GM12878 (cell line): ENCODE data around the gene CUTA. TPM values are rescaled to one million over a fixed set of nuclear protein-coding genes. Genes with fewer than 3 reads are reported as not detected.

Experiments
- ATAC-seq: fragments of 200-7000 bp; cut with Tn5 transposase; 3 replicates; pipeline ENCODE4 v1.9.1; 2020; ENCODE audit warnings: mild to moderate bottlenecking, moderate library complexity
- BruUV-seq: library from RNA; stranded (reverse); fragments of 400-500 nt; replicated peaks from 2 replicates; lab custom pipeline; 2021; lab: Mats Ljungman, UMichigan
- CTCF ChIA-PET: fragments of 300-600 bp; sonication (Branson Sonifier 250); formaldehyde crosslinking; extraction: SDS; loops from one replicate; lab custom pipeline; 2021; ENCODE audit warnings: inconsistent platforms; lab: Yijun Ruan, JAX
- POLR2A ChIA-PET: fragments of 350-600 bp; formaldehyde crosslinking; extraction: SDS; loops from one replicate; lab custom pipeline; 2021; ENCODE audit warnings: inconsistent platforms; lab: Charles Lee
- RAD21 ChIA-PET: fragments of 300-600 bp; sonication (Branson Sonifier 250); formaldehyde crosslinking; loops from one replicate; lab custom pipeline; 2023; ENCODE audit warnings: antibody characterized with exemption; ENCODE audit not compliant: unreplicated experiment; lab: Charles Lee
- SMC1A ChIA-PET: fragments of 300-600 bp; sonication (Branson Sonifier 250); formaldehyde crosslinking; loops from one replicate; lab custom pipeline; 2023; ENCODE audit not compliant: unreplicated experiment, uncharacterized antibody; lab: Charles Lee
- DNase-seq: peaks from one replicate; pipeline ENCODE4 v3.0.0-alpha.2; 2011; ENCODE audit warnings: low read depth, low spot score
- FAIRE-seq: peaks from 3 replicates; lab custom pipeline; 2011; peaks lifted over from hg19 to GRCh38; lab: Jason Lieb, UNC
- H2AFZ ChIP-seq: 2 replicates; pipeline ENCODE4 v1.6.0; 2011; ENCODE audit warnings: low read depth, low read length, control low read depth; ENCODE audit not compliant: control insufficient read depth
- H3K27ac ChIP-seq: 2 replicates; pipeline ENCODE4 v1.5.1; 2011; ENCODE audit warnings: control low read depth; ENCODE audit not compliant: control insufficient read depth, insufficient read depth
- H3K27me3 ChIP-seq, 2 experiments: replicated peaks in 1 of 2; 2 replicates each; pipeline versions ENCODE4 v1.6.0 to v1.6.1; 2011; ENCODE audit warnings: low read length in 1 of 2; ENCODE audit not compliant: control insufficient read depth in 2 of 2, insufficient read depth in 2 of 2
- H3K36me3 ChIP-seq, 2 experiments: 2 replicates each; pipeline ENCODE4 v1.5.1; 2011; ENCODE audit warnings: low read length in 1 of 2; ENCODE audit not compliant: control insufficient read depth in 2 of 2, insufficient read depth in 2 of 2
- H3K4me1 ChIP-seq: 2 replicates; pipeline ENCODE4 v1.6.1; 2011; ENCODE audit warnings: mild to moderate bottlenecking, low read length, moderate library complexity, mixed read lengths; ENCODE audit not compliant: control insufficient read depth, insufficient read depth
- H3K4me2 ChIP-seq: 2 replicates; pipeline ENCODE4 v1.6.0; 2011; ENCODE audit warnings: control low read depth; ENCODE audit not compliant: control insufficient read depth, insufficient read depth
- H3K4me3 ChIP-seq: fragments of 200-600 bp; sonication (generic); 2 replicates; pipeline ENCODE4 v1.5.1; 2016
- H3K79me2 ChIP-seq: 2 replicates; pipeline ENCODE4 v1.6.0; 2011; ENCODE audit warnings: low read length; ENCODE audit not compliant: control insufficient read depth, insufficient read depth
- H3K9ac ChIP-seq: 2 replicates; pipeline ENCODE4 v1.8.0; 2011; ENCODE audit warnings: low read length, control low read depth, mixed read lengths; ENCODE audit not compliant: control insufficient read depth, insufficient read depth
- H3K9me3 ChIP-seq: replicated peaks from 3 replicates; pipeline ENCODE4 v1.5.1; 2011; ENCODE audit warnings: mild to moderate bottlenecking, low read length; ENCODE audit not compliant: control insufficient read depth, insufficient read depth
- H4K20me1 ChIP-seq: 2 replicates; pipeline ENCODE4 v1.6.0; 2011; ENCODE audit not compliant: control insufficient read depth, insufficient read depth
- ATF7 ChIP-seq: fragments of 450-650 bp; IDR thresholded peaks from 2 replicates; pipeline ENCODE4 v1.6.1; 2016; ENCODE audit warnings: low read depth, mild to moderate bottlenecking
- BCL11A ChIP-seq: IDR thresholded peaks from 2 replicates; pipeline ENCODE4 v1.6.1; 2011; ENCODE audit warnings: low read depth, low read length
- CBX5 ChIP-seq: sonication (generic); IDR thresholded peaks from 2 replicates; pipeline ENCODE4 v1.6.1; 2016; ENCODE audit warnings: low read depth, moderate library complexity, mild to moderate bottlenecking, inconsistent platforms
- CHD1 ChIP-seq: IDR thresholded peaks from 2 replicates; pipeline ENCODE4 v1.6.1; 2012; ENCODE audit warnings: low read depth, low read length, improper control_type of control experiment
- CTCF ChIP-seq, 3 experiments: IDR thresholded peaks in 2 of 3; conservative IDR thresholded peaks in 1 of 3; 2 replicates each; pipeline ENCODE4 v1.5.1; 2011; ENCODE audit warnings: low read depth in 3 of 3, low read length in 3 of 3, mild to moderate bottlenecking in 3 of 3, control low read depth in 2 of 3, moderate library complexity in 2 of 3, inconsistent platforms in 1 of 3, mixed read lengths in 1 of 3; ENCODE audit not compliant: control insufficient read depth in 2 of 3, insufficient read depth in 1 of 3; ENCODE audit errors: extremely low read depth in 1 of 3
- ELK1 ChIP-seq: IDR thresholded peaks from 2 replicates; pipeline ENCODE4 v1.6.1; 2012; ENCODE audit warnings: low read depth, low read length, improper control_type of control experiment
- KDM1A ChIP-seq: fragments of 200-600 bp; sonication (generic); IDR thresholded peaks from 2 replicates; pipeline ENCODE4 v1.6.1; 2016; ENCODE audit warnings: borderline replicate concordance
- MTA3 ChIP-seq: IDR thresholded peaks from 2 replicates; pipeline ENCODE4 v1.6.1; 2012; ENCODE audit warnings: low read length, inconsistent platforms, borderline replicate concordance
- NBN ChIP-seq: fragments of 450-650 bp; IDR thresholded peaks from 2 replicates; pipeline ENCODE4 v1.6.1; 2016
- NFXL1 ChIP-seq: fragments of 450-650 bp; IDR thresholded peaks from 2 replicates; pipeline ENCODE4 v1.6.1; 2017; ENCODE audit warnings: antibody characterized with exemption, mild to moderate bottlenecking, borderline replicate concordance
- NFYA ChIP-seq: IDR thresholded peaks from 2 replicates; pipeline ENCODE4 v1.6.1; 2011; ENCODE audit warnings: low read depth, mild to moderate bottlenecking, low read length, improper control_type of control experiment, borderline replicate concordance
- PBX3 ChIP-seq: IDR thresholded peaks from 2 replicates; pipeline ENCODE4 v1.6.1; 2011; ENCODE audit warnings: mild to moderate bottlenecking, low read depth, low read length, moderate library complexity; ENCODE audit not compliant: insufficient replicate concordance
- POLR2AphosphoS2 ChIP-seq: IDR thresholded peaks from 2 replicates; pipeline ENCODE4 v1.6.1; 2011; ENCODE audit warnings: low read depth, mild to moderate bottlenecking, low read length, improper control_type of control experiment, moderate library complexity
- SIN3A ChIP-seq: IDR thresholded peaks from 2 replicates; pipeline ENCODE4 v1.6.1; 2012; ENCODE audit warnings: low read depth, low read length, improper control_type of control experiment
- SMC3 ChIP-seq: IDR thresholded peaks from 2 replicates; pipeline ENCODE4 v1.6.1; 2011; ENCODE audit warnings: low read length, improper control_type of control experiment, borderline replicate concordance
- TCF3 ChIP-seq: IDR thresholded peaks from 2 replicates; pipeline ENCODE4 v1.6.1; 2012; ENCODE audit warnings: low read depth, mild to moderate bottlenecking, low read length, borderline replicate concordance; ENCODE audit not compliant: insufficient read depth
- ZNF207 ChIP-seq: fragments of 450-650 bp; IDR thresholded peaks from 2 replicates; pipeline ENCODE4 v1.6.1; 2014; ENCODE audit warnings: antibody characterized with exemption, mild to moderate bottlenecking, borderline replicate concordance
- ZNF24 ChIP-seq: fragments of 450-650 bp; IDR thresholded peaks from 2 replicates; pipeline ENCODE4 v1.6.1; 2017; ENCODE audit warnings: antibody characterized with exemption, mild to moderate bottlenecking
- WGBS: methylation state at CpG from one replicate; pipeline ENCODE4 v1.1.6; 2016; ENCODE audit warnings: low lambda C conversion rate; ENCODE audit not compliant: insufficient replicate concordance, insufficient coverage; ENCODE audit errors: missing lambda C conversion rate; 5-methylcytosine and 5-hydroxymethylcytosine counted together
- in situ Hi-C: fragments of 300-500 bp; cut with MboI; formaldehyde crosslinking; loops from 9 replicates; pipeline ENCODE4 v1.14.3; 2018; ENCODE audit warnings: mixed read lengths
- intact Hi-C: fragments of 100-400 bp; cut with micrococcal nuclease; formaldehyde crosslinking; loops from one replicate; pipeline ENCODE4 v1.14.2; 2022; ENCODE audit not compliant: unreplicated experiment
- polyA plus RNA-seq, 11 experiments: library from polyadenylated mRNA; depleted of rRNA in 4 of 11; unstranded in 6 of 11; stranded (reverse) in 5 of 11; fragments of >200 nt; fragmentation: Nextera tagmentation in 4 of 11; fragmentation: Illumina TruSeq in 1 of 11; extraction: Ambion mirVana in 4 of 11; extraction: Trizol in 1 of 11; gene quantifications; 1 replicate in 1 of 11; 2 replicates in 10 of 11; pipeline versions ENCODE4 v1.2.1 to v1.2.3, GENCODE V29; 2011 to 2016; ENCODE audit warnings: inconsistent platforms in 2 of 11, missing spikeins in 2 of 11, low read depth in 1 of 11
- total RNA-seq, 4 experiments: library from RNA; depleted of rRNA in 3 of 4; stranded (reverse); fragments of >200 nt in 3 of 4; fragmentation: Illumina TruSeq in 1 of 4; extraction: Trizol in 1 of 4; gene quantifications; 2 replicates each; pipeline versions ENCODE4 v1.2.1 to v1.2.3, GENCODE V29; 2013 to 2021
- TF ChIP-seq, protein P1 (sequence below): IDR thresholded peaks from 2 replicates; pipeline ENCODE4 v1.6.1; 2011; ENCODE audit warnings: low read depth, mild to moderate bottlenecking, low read length, moderate library complexity, borderline replicate concordance; ENCODE audit errors: extremely low read depth

CUTA gene
- total and polyA plus RNA-seq, 10 of the 15 experiments (the other 5 are each of a cell fraction or from before 2014, with no cell fraction given): 102 to 293 (median 189) TPM

- in situ Hi-C loops (no loop called here), intact Hi-C loops (no loop called here)
- H2AFZ ChIP-seq: peak overlapping the region; percentile 59
- BruUV-seq: no TSS peak
- no peak for DNase-seq
- SMC1A ChIA-PET: interaction anchor here (0.7 to 1.2 kb wide), 3 partner anchors 10 to 80 kb away, joined by 3 to 8 read pairs (median 4); partner anchors contain the start of gene CUTA
- peaks cover 55% of the 10 kb centered on the region for H3K4me1 ChIP-seq
- peak overlapping the region; percentile 45 for H3K4me3 ChIP-seq
- H3K27me3 ChIP-seq: no peaks in the 10 kb centered on the region; a peak in 2 of 4 replicates
- peak; percentile 21 for ATAC-seq
- peak; percentile 64 for FAIRE-seq
- RAD21 ChIA-PET: interaction anchor here (1.1 to 1.8 kb wide), 3 partner anchors 9 to 142 kb away, joined by 3 to 5 read pairs (median 4); partner anchors contain the start of genes SYNGAP1 and ZBTB9
- no peaks in the 10 kb centered on the region for H3K36me3 ChIP-seq
- no peaks in the 10 kb centered on the region for H3K9me3 ChIP-seq
- CTCF ChIA-PET: interaction anchor here (0.5 to 1.8 kb wide), 9 partner anchors 9 to 987 kb away, joined by 3 to 8 read pairs (median 3); partner anchors contain the start of genes CUTA and SYNGAP1
- peaks cover 6% of the 10 kb centered on the region for H3K79me2 ChIP-seq
- POLR2A ChIA-PET: interaction anchor here (0.9 to 1.8 kb wide), 2 partner anchors 13 to 17 kb away, joined by 3 to 6 read pairs; partner anchors contain the start of gene PHF1
- no peaks in the 10 kb centered on the region for H4K20me1 ChIP-seq
- peak overlapping the region; percentile 90 for H3K4me2 ChIP-seq
- H3K27ac ChIP-seq: 0 out of 2 replicates have a peak overlapping the region, but pooled peaks have one; percentile 47
- peak overlapping the region; percentile 20; the same call in 1 of the 2 replicates for H3K9ac ChIP-seq
- WGBS: 6% methylated on average over 26 of the region's 33 CpGs
- TF ChIP-seq KDM1A: no peak
- no peak for TF ChIP-seq BCL11A
- TF ChIP-seq PBX3: no peak
- TF ChIP-seq, protein P1, sequence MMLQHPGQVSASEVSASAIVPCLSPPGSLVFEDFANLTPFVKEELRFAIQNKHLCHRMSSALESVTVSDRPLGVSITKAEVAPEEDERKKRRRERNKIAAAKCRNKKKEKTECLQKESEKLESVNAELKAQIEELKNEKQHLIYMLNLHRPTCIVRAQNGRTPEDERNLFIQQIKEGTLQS: no peak
- no peak for TF ChIP-seq POLR2AphosphoS2
- TF ChIP-seq ATF7: no peak
- no peak for TF ChIP-seq SIN3A
- no peak for TF ChIP-seq ZNF24
- TF ChIP-seq ZNF207: no peak
- no peak for TF ChIP-seq CBX5
- TF ChIP-seq TCF3: no peak
- no peak for TF ChIP-seq ELK1
- TF ChIP-seq NFXL1: no peak
- TF ChIP-seq CHD1: no peak
- no peak for TF ChIP-seq SMC3
- peak; percentile 34 to 59 (median 58) for TF ChIP-seq CTCF (IDR thresholded peaks at IDR 0.05 in 2 of 3, conservative IDR thresholded peaks at IDR 0.05 in 1 of 3; ENCODE audit: control insufficient read depth in 2 of 3, extremely low read depth in 1 of 3, insufficient read depth in 1 of 3, low read depth in 3 of 3, low read length in 3 of 3)
- TF ChIP-seq MTA3: no peak
- TF ChIP-seq NBN: peak; percentile 34; the same call in 1 of the 2 replicates
- no peak for TF ChIP-seq NFYA
Measured at GRCh38 chr6:33428224-33428965, 10.5 kb upstream of the CUTA start.
